Dermis blood vessel endothelial cell (primary cell): ENCODE results near the gene RAD51B. TPM values are rescaled to one million over a fixed set of nuclear protein-coding genes. Genes with fewer than 3 reads are reported as not detected.
A peak's percentile ranks its signal among the peaks of the same experiment; 100 is the strongest.
"Not testable (repeated sequence)": the region's sequence is repeated elsewhere in the genome, so short reads cannot be mapped to it uniquely, and the experiment has no call there.

ENCODE experiments used
- DNase-seq: peaks from one replicate; pipeline ENCODE4 v3.0.0; 2010
- total RNA-seq: library from RNA; depleted of rRNA; stranded (reverse); fragments of >200 nt; gene quantifications from 2 replicates; pipeline ENCODE4 v1.2.3, GENCODE V29; 2014

The RAD51B gene
- total RNA-seq, 1 donor from 2014 or later, result 22.8 TPM

GRCh38 chr14:68219407-68219806, 399.8 kb downstream of the RAD51B start:
- DNase-seq, result no peak

- DNase-seq, result not testable (repeated sequence)
Measured at GRCh38 chr14:68221046-68221445, 401.5 kb downstream of the RAD51B start.

GRCh38 chr14:68222154-68222553, 402.6 kb downstream of the RAD51B start:
- no peak for DNase-seq

GRCh38 chr14:68222726-68223125, 403.1 kb downstream of the RAD51B start:
- no peak for DNase-seq

GRCh38 chr14:68223631-68224030, 404.1 kb downstream of the RAD51B start:
- DNase-seq, result no peak

GRCh38 chr14:68225321-68225720, 405.7 kb downstream of the RAD51B start:
- no peak for DNase-seq

GRCh38 chr14:68226523-68226922, 406.9 kb downstream of the RAD51B start:
- DNase-seq, result no peak

- DNase-seq, result no peak
Measured at GRCh38 chr14:68228656-68229055, 409.1 kb downstream of the RAD51B start.

GRCh38 chr14:68229423-68230100, 410.0 kb downstream of the RAD51B start:
- DNase-seq, result no peak

- DNase-seq, result no peak
Measured at GRCh38 chr14:68230202-68230949, 410.8 kb downstream of the RAD51B start.

GRCh38 chr14:68230950-68231717, 411.6 kb downstream of the RAD51B start:
- peak; percentile 24 for DNase-seq

GRCh38 chr14:68231898-68232297, 412.3 kb downstream of the RAD51B start:
- no peak for DNase-seq

- DNase-seq, result peak; percentile 99
Measured at GRCh38 chr14:68232300-68233055, 412.9 kb downstream of the RAD51B start.

GRCh38 chr14:68233101-68233784, 413.7 kb downstream of the RAD51B start:
- DNase-seq, result no peak

- no peak for DNase-seq
Measured at GRCh38 chr14:68234101-68234905, 414.7 kb downstream of the RAD51B start.

- DNase-seq, result no peak
Measured at GRCh38 chr14:68235011-68235410, 415.4 kb downstream of the RAD51B start.

- no peak for DNase-seq
Measured at GRCh38 chr14:68236582-68237458, 417.2 kb downstream of the RAD51B start.

GRCh38 chr14:68238551-68238950, 419.0 kb downstream of the RAD51B start:
- no peak for DNase-seq

- DNase-seq, result no peak
Measured at GRCh38 chr14:68238976-68239375, 419.4 kb downstream of the RAD51B start.
